B cell (primary cell): Measurements from ENCODE around the gene IMMP2L.

Experiments
- EZH2 ChIP-seq: IDR thresholded peaks from 2 replicates; pipeline ENCODE4 v1.6.1; 2012; ENCODE audit warnings: borderline replicate concordance, low read depth, mild to moderate bottlenecking, moderate library complexity, low read length; ENCODE audit not compliant: insufficient read depth, poor library complexity, severe bottlenecking
- TF ChIP-seq, protein P1 (sequence below): fragments of 200-600 bp; IDR thresholded peaks from one replicate; pipeline ENCODE4 v1.8.0; 2022; ENCODE audit warnings: antibody characterized with exemption, mild to moderate bottlenecking

DNA sequence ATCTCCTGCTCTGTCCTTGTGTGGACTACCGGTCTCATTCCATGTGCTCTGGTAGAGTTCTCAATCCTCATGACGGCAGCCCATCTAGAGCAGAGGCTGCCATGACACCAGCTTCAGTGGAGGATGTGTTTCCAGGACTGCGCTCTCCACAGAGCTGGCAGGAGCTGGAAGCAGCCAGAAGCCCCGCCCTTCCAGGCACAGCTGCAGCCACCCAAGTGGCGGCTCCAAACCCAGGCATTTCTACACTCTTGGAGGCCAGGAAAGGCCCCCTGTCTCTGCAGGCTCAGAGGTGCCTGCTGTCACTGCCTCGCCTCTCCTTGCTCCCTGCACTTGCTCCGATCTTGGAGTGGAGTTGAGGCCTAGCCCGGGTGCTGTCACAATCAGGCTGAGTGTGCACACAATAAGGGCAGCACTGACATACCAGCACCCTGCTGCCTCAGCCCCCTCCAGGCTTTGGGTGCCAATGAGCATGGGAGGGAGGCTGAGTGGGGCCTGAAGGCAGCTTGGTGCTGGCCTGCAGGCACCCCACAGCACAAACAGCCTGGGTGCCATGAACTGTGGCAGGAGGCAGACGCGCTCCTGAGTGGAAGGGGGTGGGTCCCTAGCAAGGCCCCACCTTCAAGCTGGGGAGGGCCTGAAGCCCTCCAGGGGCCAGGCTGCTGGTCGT lies 349.3 kb downstream of the IMMP2L start:
- TF ChIP-seq, protein P1, sequence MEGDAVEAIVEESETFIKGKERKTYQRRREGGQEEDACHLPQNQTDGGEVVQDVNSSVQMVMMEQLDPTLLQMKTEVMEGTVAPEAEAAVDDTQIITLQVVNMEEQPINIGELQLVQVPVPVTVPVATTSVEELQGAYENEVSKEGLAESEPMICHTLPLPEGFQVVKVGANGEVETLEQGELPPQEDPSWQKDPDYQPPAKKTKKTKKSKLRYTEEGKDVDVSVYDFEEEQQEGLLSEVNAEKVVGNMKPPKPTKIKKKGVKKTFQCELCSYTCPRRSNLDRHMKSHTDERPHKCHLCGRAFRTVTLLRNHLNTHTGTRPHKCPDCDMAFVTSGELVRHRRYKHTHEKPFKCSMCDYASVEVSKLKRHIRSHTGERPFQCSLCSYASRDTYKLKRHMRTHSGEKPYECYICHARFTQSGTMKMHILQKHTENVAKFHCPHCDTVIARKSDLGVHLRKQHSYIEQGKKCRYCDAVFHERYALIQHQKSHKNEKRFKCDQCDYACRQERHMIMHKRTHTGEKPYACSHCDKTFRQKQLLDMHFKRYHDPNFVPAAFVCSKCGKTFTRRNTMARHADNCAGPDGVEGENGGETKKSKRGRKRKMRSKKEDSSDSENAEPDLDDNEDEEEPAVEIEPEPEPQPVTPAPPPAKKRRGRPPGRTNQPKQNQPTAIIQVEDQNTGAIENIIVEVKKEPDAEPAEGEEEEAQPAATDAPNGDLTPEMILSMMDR: no peak
- no peak for TF ChIP-seq EZH2
